NCI-H1092 (cell line): ENCODE results near the gene VSIG10L.

ENCODE experiments used
- DNase-seq: peaks from one replicate; lab custom pipeline; 2025; lab: John Stamatoyannopoulos, UW

The VSIG10L gene

GRCh38 chr19:51317376-51317775, 24.6 kb downstream of the VSIG10L start:
- DNase-seq, result no peak

GRCh38 chr19:51316688-51317087, 25.3 kb downstream of the VSIG10L start:
- DNase-seq, result no peak

GRCh38 chr19:51311351-51312257, 30.3 kb downstream of the VSIG10L start, which contains the start of gene IGLON5:
IGLON5 (plus strand) TSS chr19:51311644; CDS start chr19:51311848, 204 bp downstream.
- no peak for DNase-seq

- no peak for DNase-seq
These were observed 36.5 kb downstream of the VSIG10L start for GRCh38 chr19:51305479-51305878.

GRCh38 chr19:51301266-51301665, 40.7 kb downstream of the VSIG10L start:
- no peak for DNase-seq

- DNase-seq, result no peak
These were observed 44.5 kb downstream of the VSIG10L start for GRCh38 chr19:51297406-51297805.

GRCh38 chr19:51296336-51297093, 45.4 kb downstream of the VSIG10L start:
- DNase-seq, result no peak

GRCh38 chr19:51295382-51296126, 46.4 kb downstream of the VSIG10L start:
- DNase-seq, result no peak

- no peak for DNase-seq
These were observed 47.0 kb downstream of the VSIG10L start for GRCh38 chr19:51294977-51295375.

- DNase-seq, result no peak
These were observed 47.5 kb downstream of the VSIG10L start for GRCh38 chr19:51294211-51294976.

GRCh38 chr19:51293571-51294210, 48.2 kb downstream of the VSIG10L start:
- DNase-seq, result no peak

GRCh38 chr19:51292971-51293370, 49.0 kb downstream of the VSIG10L start:
- DNase-seq, result no peak

- no peak for DNase-seq
These were observed 52.3 kb downstream of the VSIG10L start for GRCh38 chr19:51289635-51290034.

- no peak for DNase-seq
These were observed 56.3 kb downstream of the VSIG10L start for GRCh38 chr19:51285682-51286081.

GRCh38 chr19:51282335-51282734, 59.6 kb downstream of the VSIG10L start:
- no peak for DNase-seq
